ENCODE measurements around the gene MAFF. TPM values are rescaled to one million over a fixed set of nuclear protein-coding genes. Genes with fewer than 3 reads are reported as not detected.
"Not testable (repeated sequence)": the region's sequence is repeated elsewhere in the genome, so short reads cannot be mapped to it uniquely, and the experiment has no call there.

The MAFF gene
- total RNA-seq: 5.3 TPM
- long read RNA-seq, transcript MAFF-201 (3 exons, 2,490 nt): major isoform, 5 of 7 reads
- long read RNA-seq, partial matches to known transcripts: 2 of 7 reads
- long read RNA-seq, other reads (novel, unspliced or antisense): 0 of 7 reads

GRCh38 chr22:38201711-38202436, at the start of gene MAFF:
MAFF (plus strand) TSS chr22:38201994; CDS start chr22:38213854, 11,860 bp downstream.
- peak; percentile 84 for ATAC-seq
- peak; percentile 98 for DNase-seq
- intact Hi-C loops (cut with micrococcal nuclease): no loop called here

GRCh38 chr22:38153821-38154562, 47.8 kb upstream of the MAFF start:
- DNase-seq (no peak), ATAC-seq (no peak)
- intact Hi-C loops (cut with micrococcal nuclease): no loop called here

- ATAC-seq; DNase-seq; intact Hi-C loops (cut with micrococcal nuclease): not testable (repeated sequence)
Observed at GRCh38 chr22:38154563-38154915, 47.3 kb upstream of the MAFF start.

- no peak for ATAC-seq
- intact Hi-C loops (cut with micrococcal nuclease): no loop called here
- DNase-seq: no peak
Observed at GRCh38 chr22:38155703-38156102, 46.1 kb upstream of the MAFF start.

- ATAC-seq (peak; percentile 3), DNase-seq (peak; percentile 47)
- intact Hi-C loops (cut with micrococcal nuclease): no loop called here
Observed at GRCh38 chr22:38162881-38163843, 38.6 kb upstream of the MAFF start.

- ATAC-seq: peak; percentile 33
Observed at GRCh38 chr22:38163844-38164550, 37.8 kb upstream of the MAFF start.

GRCh38 chr22:38164551-38164918, 37.3 kb upstream of the MAFF start:
- intact Hi-C loops (cut with micrococcal nuclease): no loop called here
- no peak for ATAC-seq
- no peak for DNase-seq

More at GRCh38 chr22:38163844-38164550, 37.8 kb upstream of the MAFF start:
- no peak for DNase-seq
- intact Hi-C loops (cut with micrococcal nuclease): no loop called here

- no peak for DNase-seq
- no peak for ATAC-seq
- intact Hi-C loops (cut with micrococcal nuclease): no loop called here
Observed at GRCh38 chr22:38165922-38166593, 35.7 kb upstream of the MAFF start.

- ATAC-seq (peak; percentile 89), DNase-seq (peak; percentile 87)
- intact Hi-C loops (cut with micrococcal nuclease): no loop called here
Observed at GRCh38 chr22:38167988-38168407, 33.8 kb upstream of the MAFF start.

- ATAC-seq (no peak), DNase-seq (no peak)
- intact Hi-C loops (cut with micrococcal nuclease): no loop called here
Observed at GRCh38 chr22:38169116-38169515, 32.7 kb upstream of the MAFF start.

GRCh38 chr22:38170469-38170868, 31.3 kb upstream of the MAFF start:
- DNase-seq (no peak), ATAC-seq (no peak)
- intact Hi-C loops (cut with micrococcal nuclease): no loop called here

- ATAC-seq (no peak), DNase-seq (no peak)
- intact Hi-C loops (cut with micrococcal nuclease): no loop called here
Observed at GRCh38 chr22:38171927-38172831, 29.6 kb upstream of the MAFF start.

GRCh38 chr22:38172832-38173640, 28.8 kb upstream of the MAFF start:
- DNase-seq (peak; percentile 83), ATAC-seq (peak; percentile 67)
- intact Hi-C loops (cut with micrococcal nuclease): no loop called here

- ATAC-seq: no peak
- intact Hi-C loops (cut with micrococcal nuclease): no loop called here
- no peak for DNase-seq
Observed at GRCh38 chr22:38173641-38173906, 28.2 kb upstream of the MAFF start.

- ATAC-seq (no peak), DNase-seq (no peak)
- intact Hi-C loops (cut with micrococcal nuclease): no loop called here
Observed at GRCh38 chr22:38174626-38175025, 27.2 kb upstream of the MAFF start.

GRCh38 chr22:38175206-38176118, 26.3 kb upstream of the MAFF start:
- DNase-seq: no peak
- ATAC-seq: no peak
- intact Hi-C loops (cut with micrococcal nuclease): no loop called here
